ENCODE results near the gene IL1A.
A peak's percentile ranks its signal among the peaks of the same experiment; 100 is the strongest.

Gene IL1A

GRCh38 chr2:112817082-112817689, 32.9 kb upstream of the IL1A start:
- no peak for DNase-seq

GRCh38 chr2:112814278-112814677, 30.0 kb upstream of the IL1A start:
- no peak for DNase-seq

- DNase-seq = no peak
These were observed 29.1 kb upstream of the IL1A start for GRCh38 chr2:112813280-112813966.

- no peak for DNase-seq
These were observed 28.3 kb upstream of the IL1A start for GRCh38 chr2:112812318-112813267.

GRCh38 chr2:112811841-112812306, 27.6 kb upstream of the IL1A start:
- DNase-seq = peak in 1 of 2 experiments; percentile 13

- DNase-seq = no peak
These were observed 27.1 kb upstream of the IL1A start for GRCh38 chr2:112811276-112811831.

GRCh38 chr2:112809112-112809511, 24.8 kb upstream of the IL1A start:
- no peak for DNase-seq

GRCh38 chr2:112807233-112807807, 23.0 kb upstream of the IL1A start:
- no peak for DNase-seq

GRCh38 chr2:112805542-112805941, 21.2 kb upstream of the IL1A start:
- DNase-seq = no peak

GRCh38 chr2:112803691-112804521, 19.6 kb upstream of the IL1A start:
- DNase-seq = no peak

- DNase-seq = no peak
These were observed 16.7 kb upstream of the IL1A start for GRCh38 chr2:112800881-112801583.

GRCh38 chr2:112798979-112799975, 15.0 kb upstream of the IL1A start:
- DNase-seq = no peak

GRCh38 chr2:112796486-112796885, 12.2 kb upstream of the IL1A start:
- DNase-seq = no peak

GRCh38 chr2:112795774-112796173, 11.5 kb upstream of the IL1A start:
- no peak for DNase-seq

GRCh38 chr2:112794841-112795240, 10.5 kb upstream of the IL1A start:
- DNase-seq = no peak

- DNase-seq = peak in 1 of 2 experiments; percentile 6
These were observed 9.9 kb upstream of the IL1A start for GRCh38 chr2:112794131-112794733.

GRCh38 chr2:112793449-112793978, 9.2 kb upstream of the IL1A start:
- DNase-seq = no peak

GRCh38 chr2:112792419-112792818, 8.1 kb upstream of the IL1A start:
- no peak for DNase-seq

GRCh38 chr2:112791693-112792230, 7.5 kb upstream of the IL1A start:
- DNase-seq = no peak
